KMS-11 (cell line): ENCODE measurements around the gene BCL2L12.

ENCODE experiments used
- H2AFZ ChIP-seq: fragments of 200-600 bp; sonication (generic); 2 replicates; pipeline ENCODE4 v1.6.1; 2016; ENCODE audit warnings: antibody characterized with exemption, mixed run types, low read depth
- H3K27ac ChIP-seq: fragments of 200-600 bp; sonication (generic); 2 replicates; pipeline ENCODE4 v1.6.1; 2016; ENCODE audit warnings: mild to moderate bottlenecking, mixed run types
- H3K27me3 ChIP-seq: fragments of 200-600 bp; sonication (generic); 2 replicates; pipeline ENCODE4 v1.6.1; 2017; ENCODE audit warnings: mild to moderate bottlenecking, low read depth, mixed run types, moderate library complexity; ENCODE audit not compliant: insufficient read depth
- H3K36me3 ChIP-seq: fragments of 200-600 bp; sonication (generic); 2 replicates; pipeline ENCODE4 v1.6.1; 2017; ENCODE audit warnings: mild to moderate bottlenecking, mixed run types; ENCODE audit not compliant: insufficient read depth
- H3K4me1 ChIP-seq: fragments of 200-600 bp; sonication (generic); 2 replicates; pipeline ENCODE4 v1.6.1; 2016; ENCODE audit warnings: mild to moderate bottlenecking, low read depth, mixed run types; ENCODE audit not compliant: poor library complexity, severe bottlenecking
- H3K4me2 ChIP-seq: fragments of 200-600 bp; sonication (generic); 2 replicates; pipeline ENCODE4 v1.7.0; 2016; ENCODE audit warnings: mild to moderate bottlenecking, mixed run types
- H3K4me3 ChIP-seq: fragments of 200-600 bp; sonication (generic); IDR thresholded peaks from 2 replicates; pipeline ENCODE4 v1.6.1; 2017; ENCODE audit warnings: low read depth, low read length, mixed read lengths; ENCODE audit not compliant: insufficient read depth
- H3K79me2 ChIP-seq: fragments of 200-600 bp; sonication (generic); 2 replicates; pipeline ENCODE4 v1.6.1; 2016; ENCODE audit warnings: low read depth, mixed run types; ENCODE audit not compliant: insufficient read depth
- H3K9ac ChIP-seq: fragments of 200-600 bp; sonication (generic); 2 replicates; pipeline ENCODE4 v1.6.1; 2016; ENCODE audit warnings: mild to moderate bottlenecking, mixed run types
- H4K20me1 ChIP-seq: fragments of 200-600 bp; sonication (generic); 2 replicates; pipeline ENCODE4 v1.6.1; 2016; ENCODE audit warnings: mild to moderate bottlenecking, mixed run types; ENCODE audit not compliant: insufficient read depth
- TF ChIP-seq, protein P1 (sequence below): fragments of 200-600 bp; sonication (generic); conservative IDR thresholded peaks from 2 replicates; pipeline ENCODE4 v1.6.1; 2017; ENCODE audit warnings: low read depth, mild to moderate bottlenecking, antibody characterized with exemption, low read length, moderate library complexity, mixed read lengths

The BCL2L12 gene

GRCh38 chr19:49640113-49640898, 25.4 kb upstream of the BCL2L12 start, which contains the start of gene RRAS:
Gene RRAS (minus strand): TSS chr19:49640143. CDS start chr19:49640098, 45 bp downstream.
- TF ChIP-seq, protein P1, sequence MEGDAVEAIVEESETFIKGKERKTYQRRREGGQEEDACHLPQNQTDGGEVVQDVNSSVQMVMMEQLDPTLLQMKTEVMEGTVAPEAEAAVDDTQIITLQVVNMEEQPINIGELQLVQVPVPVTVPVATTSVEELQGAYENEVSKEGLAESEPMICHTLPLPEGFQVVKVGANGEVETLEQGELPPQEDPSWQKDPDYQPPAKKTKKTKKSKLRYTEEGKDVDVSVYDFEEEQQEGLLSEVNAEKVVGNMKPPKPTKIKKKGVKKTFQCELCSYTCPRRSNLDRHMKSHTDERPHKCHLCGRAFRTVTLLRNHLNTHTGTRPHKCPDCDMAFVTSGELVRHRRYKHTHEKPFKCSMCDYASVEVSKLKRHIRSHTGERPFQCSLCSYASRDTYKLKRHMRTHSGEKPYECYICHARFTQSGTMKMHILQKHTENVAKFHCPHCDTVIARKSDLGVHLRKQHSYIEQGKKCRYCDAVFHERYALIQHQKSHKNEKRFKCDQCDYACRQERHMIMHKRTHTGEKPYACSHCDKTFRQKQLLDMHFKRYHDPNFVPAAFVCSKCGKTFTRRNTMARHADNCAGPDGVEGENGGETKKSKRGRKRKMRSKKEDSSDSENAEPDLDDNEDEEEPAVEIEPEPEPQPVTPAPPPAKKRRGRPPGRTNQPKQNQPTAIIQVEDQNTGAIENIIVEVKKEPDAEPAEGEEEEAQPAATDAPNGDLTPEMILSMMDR = no peak
- no peaks in the 10 kb centered on the region for H4K20me1 ChIP-seq
- H2AFZ ChIP-seq = peak within 1 kb of the TSS; percentile 63; the same call in 1 of the 2 replicates
- H3K27ac ChIP-seq = peak within 1 kb of the TSS; percentile 70
- no peak within 1 kb of the TSS for H3K4me3 ChIP-seq
- H3K9ac ChIP-seq = peak within 1 kb of the TSS; percentile 42
- H3K79me2 ChIP-seq = peaks cover 28% of the 10 kb centered on the region
- H3K36me3 ChIP-seq = no peaks in the 10 kb centered on the region
- peaks cover 14% of the 10 kb centered on the region; the same call in 1 of the 2 replicates for H3K27me3 ChIP-seq
- peak within 1 kb of the TSS; percentile 84 for H3K4me2 ChIP-seq
- H3K4me1 ChIP-seq = peaks cover 35% of the 10 kb centered on the region

DNA sequence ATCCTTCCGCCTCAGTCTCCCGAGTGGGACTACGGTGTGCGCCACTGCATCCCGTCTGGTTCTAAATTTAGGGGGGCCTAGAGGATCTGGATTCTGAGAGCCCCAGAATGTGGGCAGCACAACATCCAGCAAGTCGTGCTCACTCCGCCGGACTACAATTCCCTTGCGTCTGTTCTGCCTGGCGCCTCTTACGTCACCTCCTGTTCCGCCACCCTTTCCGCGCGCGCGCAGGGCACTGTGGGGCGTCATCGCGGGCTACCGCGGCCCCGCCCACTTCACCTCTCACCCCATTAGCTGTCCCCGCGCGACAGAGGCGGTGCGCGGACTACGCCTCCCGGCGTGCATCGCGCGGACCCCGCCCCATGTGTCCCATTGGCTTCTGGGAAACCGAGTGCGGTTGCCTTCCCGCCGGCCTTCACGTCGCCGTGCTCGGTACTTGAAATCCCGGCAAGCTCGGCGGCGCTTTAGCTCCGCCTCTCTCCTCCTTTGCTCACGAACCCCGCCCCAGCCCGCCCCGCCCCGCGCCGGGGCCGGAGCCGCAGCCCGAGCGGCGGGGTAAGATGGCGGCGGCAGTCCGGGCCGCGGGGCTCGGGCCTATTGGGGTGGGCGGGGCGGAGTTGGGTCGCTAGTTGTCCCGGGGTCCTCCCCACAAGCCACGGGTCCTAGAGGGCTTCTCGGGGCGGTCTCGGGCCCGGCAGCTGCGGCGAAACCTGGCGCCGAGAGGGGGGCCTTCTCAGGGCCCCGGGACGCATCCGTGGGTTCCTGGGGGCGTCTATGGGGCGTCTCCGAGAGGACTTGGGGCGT, 23.8 kb upstream of the BCL2L12 start, which contains the start of gene SCAF1:
SCAF1 (plus strand) TSS at position 522 of the 804 bp plus-strand sequence. CDS start 2,818 bp downstream, outside the sequence.
- TF ChIP-seq, protein P1 = no peak
- H3K36me3 ChIP-seq = no peaks in the 10 kb centered on the region
- H3K27me3 ChIP-seq = peaks cover 14% of the 10 kb centered on the region; the same call in 1 of the 2 replicates
- H3K4me3 ChIP-seq = no peak within 1 kb of the TSS
- peak within 1 kb of the TSS; percentile 81 for H3K9ac ChIP-seq
- H2AFZ ChIP-seq = peak within 1 kb of the TSS; percentile 69
- peak within 1 kb of the TSS; percentile 70 for H3K27ac ChIP-seq
- H3K4me2 ChIP-seq = peak within 1 kb of the TSS; percentile 89
- H3K79me2 ChIP-seq = peaks cover 32% of the 10 kb centered on the region
- no peaks in the 10 kb centered on the region for H4K20me1 ChIP-seq
- H3K4me1 ChIP-seq = peaks cover 35% of the 10 kb centered on the region

DNA sequence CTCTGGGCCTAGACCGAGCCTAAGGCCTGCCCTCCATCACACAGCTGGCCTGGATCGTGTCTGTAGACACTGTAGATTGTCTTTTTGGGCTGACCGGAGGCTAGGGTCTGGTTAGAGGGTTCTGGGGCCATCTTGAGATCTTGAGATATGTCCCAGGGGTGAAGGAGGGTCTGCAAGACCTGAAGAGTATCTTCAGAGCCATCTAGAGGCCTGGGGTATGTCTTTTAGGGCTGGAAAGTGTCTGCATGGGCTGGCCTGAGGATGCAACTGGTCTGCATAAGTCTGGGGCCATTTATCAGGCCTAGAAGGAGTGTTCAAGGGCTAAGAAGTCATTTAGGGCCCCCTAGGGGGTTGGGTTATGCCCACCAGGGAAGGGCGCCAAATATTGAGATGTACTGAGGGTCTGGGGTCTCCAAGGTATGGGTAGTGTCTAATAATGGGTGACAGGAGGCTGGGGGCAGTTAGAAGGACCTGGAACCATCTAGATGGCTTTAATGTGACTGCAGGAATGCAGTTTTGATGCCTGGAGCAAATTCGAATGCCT, 23.2 kb upstream of the BCL2L12 start:
- peaks cover 35% of the 10 kb centered on the region for H3K4me1 ChIP-seq
- H3K4me2 ChIP-seq = peak overlapping the region; percentile 89
- H4K20me1 ChIP-seq = no peaks in the 10 kb centered on the region
- H3K27me3 ChIP-seq = peaks cover 14% of the 10 kb centered on the region; the same call in 1 of the 2 replicates
- H3K27ac ChIP-seq = peak overlapping the region; percentile 60
- peak overlapping the region; percentile 69 for H2AFZ ChIP-seq
- H3K9ac ChIP-seq = peak overlapping the region; percentile 81
- peaks cover 33% of the 10 kb centered on the region for H3K79me2 ChIP-seq
- TF ChIP-seq, protein P1 = no peak
- no peaks in the 10 kb centered on the region; the same call in 1 of the 2 replicates for H3K36me3 ChIP-seq
- H3K4me3 ChIP-seq = no peak overlapping the region

- Histone ChIP-seq H2AFZ (no peak overlapping the region), H3K4me2 (peak overlapping the region; percentile 89), H3K27ac (no peak overlapping the region), H3K9ac (no peak overlapping the region), H3K79me2 (peaks cover 33% of the 10 kb centered on the region), H3K27me3 (peaks cover 11% of the 10 kb centered on the region; the same call in 1 of the 2 replicates), H4K20me1 (no peaks in the 10 kb centered on the region), H3K36me3 (no peaks in the 10 kb centered on the region; the same call in 1 of the 2 replicates), H3K4me1 (peaks cover 30% of the 10 kb centered on the region), H3K4me3 (no peak overlapping the region)
- TF ChIP-seq, protein P1 = no peak
Observed at GRCh38 chr19:49643466-49643865, 22.3 kb upstream of the BCL2L12 start.
